GM18873 (cell line): ENCODE measurements around the gene HOXA9.

Experiments
- ATAC-seq: cut with Tn5 transposase; IDR thresholded peaks from one replicate; pipeline ENCODE4 v1.9.1; 2021; ENCODE audit warnings: mild to moderate bottlenecking, moderate library complexity, moderate number of reproducible peaks; ENCODE audit not compliant: unreplicated experiment, low FRiP score

The HOXA9 gene

DNA sequence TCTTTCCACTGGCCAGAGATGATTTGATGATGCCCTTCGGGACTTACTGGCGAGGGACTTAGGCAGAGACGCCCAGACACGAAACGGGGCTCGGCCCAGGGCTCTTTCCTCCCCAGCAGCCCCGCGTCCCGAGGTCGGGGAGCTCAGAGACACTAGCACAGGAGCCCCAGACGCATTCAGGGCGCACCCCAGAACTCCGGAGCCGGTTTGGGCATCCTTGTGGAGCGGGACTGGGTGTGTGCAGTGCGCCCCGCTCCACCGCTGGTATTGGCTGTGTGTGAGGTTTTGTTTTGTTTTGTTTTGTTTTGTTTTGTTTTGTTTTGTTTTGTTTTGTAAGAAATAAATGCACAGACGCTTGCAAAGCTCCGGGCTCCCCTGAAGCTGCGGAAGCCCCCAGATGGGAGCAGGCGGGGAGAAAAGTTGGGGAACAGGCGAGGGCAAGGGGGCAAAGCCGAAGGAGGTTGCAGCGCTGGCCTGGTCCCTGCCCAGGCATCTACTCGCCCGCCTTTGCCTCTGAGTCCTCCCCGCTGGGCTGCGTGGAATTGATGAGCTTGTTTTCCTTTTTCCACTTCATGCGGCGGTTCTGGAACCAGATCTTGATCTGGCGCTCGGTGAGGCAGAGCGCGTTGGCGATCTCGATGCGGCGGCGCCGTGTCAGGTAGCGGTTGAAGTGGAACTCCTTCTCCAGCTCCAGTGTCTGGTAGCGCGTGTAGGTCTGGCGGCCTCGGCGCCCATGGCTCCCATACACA, 20.0 kb downstream of the HOXA9 start:
- no peak for ATAC-seq

DNA sequence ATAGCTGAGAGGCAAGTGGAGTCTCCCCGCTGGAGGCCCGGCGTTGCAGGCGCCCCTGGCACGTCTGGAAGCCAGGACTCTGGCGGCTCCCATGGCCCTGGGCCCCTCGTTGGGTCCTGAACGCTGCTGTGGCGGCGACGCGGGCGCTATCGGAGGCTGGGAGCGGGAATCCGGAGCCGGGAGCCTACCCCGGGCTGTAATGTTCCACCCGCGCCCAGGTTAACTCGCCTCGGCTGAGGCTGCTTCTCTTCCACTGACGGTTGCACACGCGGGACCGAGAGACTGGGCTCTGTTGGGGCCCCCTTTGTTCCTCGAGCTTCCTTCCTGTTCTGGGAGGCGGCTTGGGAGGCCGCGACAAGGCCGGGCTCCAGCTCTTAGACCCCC, 20.6 kb downstream of the HOXA9 start:
- no peak for ATAC-seq

- ATAC-seq, result no peak
These were observed 21.2 kb downstream of the HOXA9 start for GRCh38 chr7:27143950-27144780.

GRCh38 chr7:27143023-27143949, 22.1 kb downstream of the HOXA9 start, which contains the start of gene HOXA5:
TSS of gene HOXA5 (minus strand) at chr7:27143681. CDS start at chr7:27143607, 74 bp downstream.
- no peak for ATAC-seq

GRCh38 chr7:27142580-27143022, 22.7 kb downstream of the HOXA9 start:
- no peak for ATAC-seq

DNA sequence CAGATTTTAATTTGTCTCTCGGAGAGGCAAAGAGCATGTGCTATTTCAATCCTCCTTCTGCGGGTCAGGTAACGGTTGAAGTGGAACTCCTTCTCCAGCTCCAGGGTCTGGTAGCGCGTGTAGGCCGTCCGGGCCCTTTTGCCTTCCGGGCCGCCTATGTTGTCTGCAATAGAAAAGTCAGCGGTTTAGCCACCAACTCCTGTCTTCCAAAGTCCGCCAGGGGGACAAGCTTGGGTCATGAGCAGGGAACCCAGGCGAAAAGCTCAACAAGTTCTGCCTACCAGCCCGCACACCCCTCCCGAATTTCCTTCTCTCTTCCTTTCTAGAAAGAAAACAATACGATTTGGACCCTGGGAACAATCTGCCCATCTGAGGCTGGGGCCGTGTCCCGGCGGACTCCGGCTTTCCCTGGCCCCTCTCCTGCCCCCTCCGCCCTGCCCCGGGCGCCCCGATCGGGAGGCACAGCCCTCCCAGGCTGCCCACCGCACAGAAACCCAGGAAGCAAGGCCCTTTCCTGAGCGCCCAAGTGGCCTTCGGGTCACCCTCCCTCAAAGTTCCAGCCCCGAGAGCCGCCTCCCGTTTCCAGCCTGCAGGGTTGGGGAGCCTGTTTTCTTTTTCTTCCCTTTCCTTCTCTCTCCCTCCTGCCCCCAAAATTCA, 23.3 kb downstream of the HOXA9 start:
- ATAC-seq, result no peak

DNA sequence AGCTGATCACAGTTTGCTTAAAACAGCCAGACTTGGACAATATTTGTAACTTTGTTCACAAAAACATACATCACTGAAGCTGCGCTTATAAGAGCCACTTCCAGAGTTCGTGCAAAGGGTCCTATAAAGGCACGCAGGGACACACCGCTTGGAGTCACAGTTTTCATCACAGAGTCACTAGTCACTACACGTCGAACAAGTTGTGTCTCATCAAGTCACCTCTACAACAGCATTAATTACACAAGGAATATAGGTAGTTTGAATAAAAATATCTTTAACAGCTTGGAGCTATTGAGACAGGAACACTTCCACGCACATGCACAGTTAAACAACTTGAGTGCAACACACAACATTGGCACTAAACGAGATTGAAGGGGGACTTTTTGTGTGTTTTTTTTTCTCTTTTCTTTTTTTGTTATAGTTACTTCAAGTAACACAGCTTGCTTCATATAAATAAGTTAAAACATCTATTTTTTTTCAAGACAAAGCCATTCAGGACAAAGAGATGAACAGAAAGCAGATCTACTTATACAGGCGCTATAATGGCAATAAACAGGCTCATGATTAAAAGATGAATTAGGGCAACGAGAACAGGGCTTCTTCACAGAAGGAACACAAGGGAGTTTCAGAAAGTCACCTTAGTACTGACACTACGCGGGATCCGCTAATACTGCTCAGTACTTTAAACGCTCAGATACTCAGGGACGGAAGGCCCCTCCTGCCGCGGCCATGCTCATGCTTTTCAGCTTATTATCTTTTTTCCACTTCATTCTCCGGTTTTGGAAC, 24.0 kb downstream of the HOXA9 start:
- no peak for ATAC-seq

GRCh38 chr7:27140126-27140857, 25.0 kb downstream of the HOXA9 start:
- ATAC-seq, result no peak

DNA sequence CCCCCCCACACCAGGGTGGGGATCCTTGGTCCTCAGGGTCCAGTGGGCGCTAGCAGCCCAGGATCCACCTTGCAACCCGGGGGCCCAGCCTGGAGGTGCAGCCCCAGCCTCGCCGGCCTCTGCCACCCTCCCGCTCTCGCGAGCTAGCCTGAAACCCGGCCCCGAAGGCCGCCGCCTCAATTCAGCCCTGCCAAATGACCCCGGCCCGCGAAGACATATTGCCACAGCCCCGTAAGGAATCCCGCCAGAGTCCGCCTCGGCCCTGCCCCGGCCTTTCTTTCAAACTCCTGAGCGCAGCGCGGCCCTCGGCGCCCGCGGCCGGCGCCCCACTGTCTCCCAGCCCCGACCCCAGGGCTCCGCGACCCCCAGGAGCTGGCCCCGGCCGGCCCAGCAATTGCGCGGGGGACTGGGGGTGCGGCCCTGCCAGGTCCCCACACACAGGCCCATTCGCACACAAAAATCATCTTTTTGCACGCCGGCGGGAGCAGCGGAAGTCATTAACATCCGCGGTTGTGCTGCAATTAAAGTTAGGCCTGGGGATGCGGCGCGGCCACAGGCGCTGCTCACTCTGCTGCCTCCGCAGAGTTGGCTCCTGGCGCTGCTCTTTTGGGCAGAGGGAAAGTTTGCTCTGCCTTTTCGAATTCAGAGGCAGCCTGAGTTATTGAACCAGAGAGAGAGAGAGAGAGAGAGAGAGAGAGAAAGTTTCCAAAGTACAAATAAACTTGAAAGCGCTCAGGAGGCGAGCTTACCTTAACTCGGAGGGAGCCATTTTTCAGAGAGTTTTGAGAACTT, 25.8 kb downstream of the HOXA9 start:
- no peak for ATAC-seq

DNA sequence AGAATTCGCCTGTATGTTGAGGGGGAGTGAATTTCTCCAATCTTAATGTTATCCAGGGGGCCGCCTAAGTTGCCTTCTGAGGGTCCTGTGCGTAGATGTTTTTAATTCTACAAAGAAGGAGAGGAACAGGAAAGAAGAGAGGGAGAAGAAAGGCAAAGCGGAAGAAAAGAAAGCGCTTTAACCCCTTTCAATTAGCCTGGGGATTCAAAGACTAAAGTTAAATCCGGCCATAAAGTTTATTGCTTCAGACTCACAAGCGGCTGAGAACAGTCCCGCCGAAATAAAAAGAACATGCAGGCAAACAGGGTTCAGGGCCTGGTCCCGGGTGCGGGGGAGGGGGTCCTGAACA, 26.4 kb downstream of the HOXA9 start:
- no peak for ATAC-seq

GRCh38 chr7:27138472-27138871, 26.9 kb downstream of the HOXA9 start:
- no peak for ATAC-seq

DNA sequence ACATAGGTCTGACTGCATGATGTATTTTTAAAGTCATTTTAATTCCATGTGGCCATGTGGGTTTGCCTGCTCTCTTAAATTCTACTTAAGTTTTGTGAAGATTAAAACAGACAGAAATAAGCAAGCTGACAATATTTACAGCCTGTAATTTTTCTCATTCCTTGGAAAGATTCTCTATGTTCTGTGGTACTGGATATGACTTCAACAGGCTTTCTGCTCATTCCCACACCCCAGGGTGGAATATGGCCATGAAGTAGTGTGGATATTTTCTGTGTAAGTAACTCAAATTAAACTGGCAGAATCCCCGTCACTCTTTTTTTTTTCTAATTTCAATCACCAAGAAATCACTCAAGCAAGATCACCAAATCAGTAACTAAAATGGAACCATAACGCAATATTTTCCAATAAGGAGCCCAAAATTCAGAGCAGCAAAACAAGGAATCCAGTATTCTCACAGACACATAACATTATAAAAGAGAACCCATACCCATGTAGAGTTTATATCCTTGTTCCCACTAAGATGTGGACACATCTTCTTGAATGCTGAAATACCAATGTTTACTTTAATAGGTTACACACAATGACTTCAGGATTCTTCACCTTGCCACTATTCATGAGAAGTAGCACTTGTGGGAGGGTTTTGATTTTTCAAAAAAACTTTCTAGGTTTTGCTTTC, 27.6 kb downstream of the HOXA9 start:
- ATAC-seq, result no peak

DNA sequence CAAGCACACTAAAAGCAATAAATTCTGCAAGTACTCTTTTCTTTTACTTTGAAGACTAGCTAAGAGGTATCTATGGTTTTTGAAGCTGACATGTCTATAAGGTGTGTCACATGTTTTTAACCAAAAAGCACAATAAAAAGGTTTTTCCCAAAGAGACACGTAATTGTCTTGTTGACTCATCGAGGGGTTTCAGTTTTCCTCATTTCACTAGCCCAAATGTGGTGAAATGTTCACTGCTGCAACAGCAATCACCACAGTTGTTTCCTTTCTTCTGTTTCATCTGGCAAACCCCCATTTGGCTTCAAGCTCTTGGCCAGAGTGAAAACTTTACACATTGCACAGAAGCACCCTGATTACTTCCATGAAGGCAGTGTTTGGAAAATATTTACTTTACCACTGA, 30.9 kb downstream of the HOXA9 start:
- ATAC-seq, result no peak

DNA sequence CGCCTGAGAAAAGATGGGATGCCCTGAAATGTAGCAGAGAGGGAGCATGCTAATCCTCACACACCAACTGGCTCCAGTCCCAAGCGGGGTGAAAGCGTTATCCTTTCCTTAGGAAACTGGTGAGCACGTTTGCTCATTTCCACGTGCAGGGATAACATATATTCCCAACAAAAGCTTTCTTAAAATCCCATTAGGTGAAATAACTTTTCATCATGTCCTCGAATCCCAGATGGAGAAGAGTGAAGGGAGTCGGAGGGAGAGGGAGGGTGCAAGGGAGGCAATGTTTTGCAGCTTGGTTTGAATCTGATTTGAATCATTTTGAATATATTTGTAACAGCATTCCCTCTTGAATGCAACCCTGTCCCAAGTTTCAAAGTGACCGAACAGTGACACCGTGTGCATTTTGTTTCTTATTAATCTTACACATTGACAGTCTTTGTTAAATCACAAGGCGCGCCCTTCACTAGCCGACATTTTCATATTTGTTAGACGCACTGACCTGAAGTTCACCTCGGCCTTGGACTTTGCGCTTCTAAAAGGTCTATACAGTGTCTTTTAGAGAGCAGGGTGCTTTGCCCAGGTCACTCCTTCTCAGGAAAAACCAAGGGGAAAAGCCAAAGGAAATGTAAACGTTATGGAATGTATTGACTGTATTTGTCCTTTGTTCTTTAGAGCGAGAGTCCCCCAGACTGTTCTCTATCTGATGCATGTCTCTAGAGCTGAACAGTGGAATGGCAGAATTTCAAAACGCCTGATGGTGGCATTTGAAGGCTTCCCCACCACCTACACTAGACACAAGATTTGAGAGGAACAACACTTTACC, 31.7 kb downstream of the HOXA9 start:
- no peak for ATAC-seq

GRCh38 chr7:27132978-27133377, 32.4 kb downstream of the HOXA9 start:
- ATAC-seq, result no peak

DNA sequence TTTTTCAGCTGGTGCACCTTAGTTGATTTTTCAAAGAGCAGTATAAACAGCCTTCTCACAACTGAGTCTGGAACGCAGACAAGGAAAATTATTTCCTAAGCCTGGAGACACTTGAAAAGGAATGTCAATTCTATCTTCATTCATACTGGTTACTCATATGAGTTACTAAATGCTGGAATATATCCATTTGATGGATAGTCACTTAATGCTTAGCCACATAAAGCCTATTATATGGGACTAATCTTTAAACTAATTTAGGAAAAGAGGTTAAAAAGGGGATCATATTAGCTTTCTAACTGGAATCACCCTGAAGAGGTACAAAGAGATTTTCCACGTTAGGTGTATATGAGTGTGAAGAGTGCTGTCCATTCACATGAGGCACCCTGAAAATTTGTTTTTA, 33.1 kb downstream of the HOXA9 start:
- ATAC-seq, result no peak

- ATAC-seq, result no peak
These were observed 33.9 kb downstream of the HOXA9 start for GRCh38 chr7:27131390-27131819.
